AG10803 (cell line): ENCODE data around the gene PRKN.

ENCODE experiments used
- DNase-seq: peaks from one replicate; pipeline ENCODE4 v3.0.0; 2010; ENCODE audit warnings: low read depth
- H3K4me3 ChIP-seq: 2 replicates; pipeline ENCODE4 v1.5.1; 2011; ENCODE audit warnings: mild to moderate bottlenecking, low read length, control low read depth
- TF ChIP-seq, protein P1 (sequence below): conservative IDR thresholded peaks from 2 replicates; pipeline ENCODE4 v1.5.1; 2011; ENCODE audit warnings: mild to moderate bottlenecking, low read length, control low read depth, inconsistent platforms

PRKN gene

GRCh38 chr6:161444464-161444863 is 1283.1 kb downstream of the PRKN start:
- TF ChIP-seq, protein P1, sequence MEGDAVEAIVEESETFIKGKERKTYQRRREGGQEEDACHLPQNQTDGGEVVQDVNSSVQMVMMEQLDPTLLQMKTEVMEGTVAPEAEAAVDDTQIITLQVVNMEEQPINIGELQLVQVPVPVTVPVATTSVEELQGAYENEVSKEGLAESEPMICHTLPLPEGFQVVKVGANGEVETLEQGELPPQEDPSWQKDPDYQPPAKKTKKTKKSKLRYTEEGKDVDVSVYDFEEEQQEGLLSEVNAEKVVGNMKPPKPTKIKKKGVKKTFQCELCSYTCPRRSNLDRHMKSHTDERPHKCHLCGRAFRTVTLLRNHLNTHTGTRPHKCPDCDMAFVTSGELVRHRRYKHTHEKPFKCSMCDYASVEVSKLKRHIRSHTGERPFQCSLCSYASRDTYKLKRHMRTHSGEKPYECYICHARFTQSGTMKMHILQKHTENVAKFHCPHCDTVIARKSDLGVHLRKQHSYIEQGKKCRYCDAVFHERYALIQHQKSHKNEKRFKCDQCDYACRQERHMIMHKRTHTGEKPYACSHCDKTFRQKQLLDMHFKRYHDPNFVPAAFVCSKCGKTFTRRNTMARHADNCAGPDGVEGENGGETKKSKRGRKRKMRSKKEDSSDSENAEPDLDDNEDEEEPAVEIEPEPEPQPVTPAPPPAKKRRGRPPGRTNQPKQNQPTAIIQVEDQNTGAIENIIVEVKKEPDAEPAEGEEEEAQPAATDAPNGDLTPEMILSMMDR = peak; percentile 45
- peak; percentile 55 for DNase-seq

GRCh38 chr6:161443848-161444247 is 1283.7 kb downstream of the PRKN start:
- TF ChIP-seq, protein P1 = no peak
- H3K4me3 ChIP-seq = no peak overlapping the region
- DNase-seq = peak; percentile 39

More at GRCh38 chr6:161444464-161444863, 1283.1 kb downstream of the PRKN start:
- no peak overlapping the region for H3K4me3 ChIP-seq

- no peak overlapping the region for H3K4me3 ChIP-seq
- DNase-seq = no peak
- TF ChIP-seq, protein P1 = no peak
Observed at GRCh38 chr6:161442420-161442819, 1285.1 kb downstream of the PRKN start.

- DNase-seq = no peak
- no peak overlapping the region for H3K4me3 ChIP-seq
- TF ChIP-seq, protein P1 = no peak
Observed at GRCh38 chr6:161440299-161440698, 1287.3 kb downstream of the PRKN start.

GRCh38 chr6:161439093-161439492 is 1288.5 kb downstream of the PRKN start:
- TF ChIP-seq, protein P1 = no peak
- peak overlapping the region; percentile 7 for H3K4me3 ChIP-seq
- peak; percentile 93 for DNase-seq

GRCh38 chr6:161438430-161439030 is 1289.0 kb downstream of the PRKN start:
- H3K4me3 ChIP-seq = peak overlapping the region; percentile 7
- no peak for DNase-seq
- TF ChIP-seq, protein P1 = no peak

- TF ChIP-seq, protein P1 = no peak
- H3K4me3 ChIP-seq = no peak overlapping the region
- DNase-seq = no peak
Observed at GRCh38 chr6:161437851-161438250, 1289.7 kb downstream of the PRKN start.
